ENCODE results near the gene CYGB. TPM values are rescaled to one million over a fixed set of nuclear protein-coding genes. Genes with fewer than 3 reads are reported as not detected.

CYGB gene
- total RNA-seq, result 12.2 TPM

DNA sequence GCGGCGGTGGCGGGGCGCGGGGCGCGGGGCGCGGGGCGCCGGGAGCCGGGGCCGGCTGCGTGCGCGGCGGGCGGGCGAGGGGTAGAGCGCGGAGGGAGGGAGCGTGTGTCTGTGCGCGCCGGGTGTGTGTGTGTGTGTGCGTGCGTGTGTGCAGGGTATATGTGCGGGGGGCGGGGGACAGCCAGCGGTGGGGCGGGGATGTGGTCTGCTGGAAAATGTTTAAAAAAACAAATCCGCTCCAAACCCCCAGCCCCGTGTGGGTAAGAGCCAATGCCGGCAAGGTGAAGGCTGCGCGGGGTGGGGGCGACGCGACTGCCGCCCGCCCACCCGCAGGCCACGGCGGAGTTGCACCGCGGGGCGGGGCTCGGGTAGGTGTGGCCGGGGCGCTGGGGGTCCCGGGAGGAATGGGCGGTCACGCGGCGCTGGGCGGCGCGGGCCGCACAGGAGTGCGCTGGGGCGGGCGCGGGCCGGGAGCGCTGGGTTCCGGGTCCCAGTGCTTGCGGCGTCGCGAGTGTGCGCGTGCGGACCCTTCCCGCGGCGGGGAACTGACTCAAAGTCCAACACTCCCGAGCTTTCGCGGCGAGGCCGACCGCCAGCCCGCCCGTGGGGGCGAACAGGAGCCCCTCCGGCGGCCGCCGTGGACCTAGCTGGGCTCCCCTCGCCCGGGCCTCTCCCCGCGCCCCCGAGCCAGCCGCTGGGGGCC, at the start of gene CYGB:
CYGB (minus strand) TSS at position 132 of the 703 bp plus-strand sequence. CDS start 167 bp downstream, outside the sequence.
- DNase-seq, result no peak

DNA sequence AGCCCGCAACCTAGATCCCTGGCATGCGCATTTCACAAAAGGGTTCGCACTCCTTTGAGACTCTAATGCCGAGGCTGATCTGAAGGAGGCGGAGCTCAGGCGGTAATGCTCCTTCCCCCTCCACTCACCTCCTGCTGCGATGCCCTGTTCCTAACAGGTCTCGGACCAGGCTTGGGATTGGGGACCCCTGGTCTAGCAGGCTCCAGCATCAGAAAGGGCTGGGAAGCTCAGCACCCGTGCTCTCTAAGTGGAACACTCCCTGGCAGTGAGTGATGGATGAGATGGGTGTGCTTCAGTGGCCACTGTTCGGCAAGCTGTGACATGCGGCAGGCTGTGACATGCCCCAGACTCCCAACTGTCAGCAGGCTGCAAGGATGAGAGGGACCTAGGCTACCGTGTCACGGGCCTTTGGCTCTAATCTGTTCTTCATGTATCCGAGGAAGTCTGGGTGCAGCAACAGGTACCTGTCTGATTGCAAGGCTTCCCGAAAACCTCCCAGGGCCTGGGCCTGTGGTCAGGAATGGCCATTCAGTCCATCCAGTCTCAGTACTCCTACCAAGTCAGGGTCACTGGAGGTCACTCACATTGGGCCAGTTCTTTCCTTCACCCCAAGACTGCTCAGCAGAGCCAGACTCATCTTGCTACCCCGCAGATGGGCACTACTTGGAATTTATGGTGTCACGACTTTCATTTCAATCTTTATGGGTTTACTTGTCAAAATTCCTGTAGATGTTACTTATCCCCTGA, 49.4 kb upstream of the CYGB start:
- DNase-seq, result no peak

DNA sequence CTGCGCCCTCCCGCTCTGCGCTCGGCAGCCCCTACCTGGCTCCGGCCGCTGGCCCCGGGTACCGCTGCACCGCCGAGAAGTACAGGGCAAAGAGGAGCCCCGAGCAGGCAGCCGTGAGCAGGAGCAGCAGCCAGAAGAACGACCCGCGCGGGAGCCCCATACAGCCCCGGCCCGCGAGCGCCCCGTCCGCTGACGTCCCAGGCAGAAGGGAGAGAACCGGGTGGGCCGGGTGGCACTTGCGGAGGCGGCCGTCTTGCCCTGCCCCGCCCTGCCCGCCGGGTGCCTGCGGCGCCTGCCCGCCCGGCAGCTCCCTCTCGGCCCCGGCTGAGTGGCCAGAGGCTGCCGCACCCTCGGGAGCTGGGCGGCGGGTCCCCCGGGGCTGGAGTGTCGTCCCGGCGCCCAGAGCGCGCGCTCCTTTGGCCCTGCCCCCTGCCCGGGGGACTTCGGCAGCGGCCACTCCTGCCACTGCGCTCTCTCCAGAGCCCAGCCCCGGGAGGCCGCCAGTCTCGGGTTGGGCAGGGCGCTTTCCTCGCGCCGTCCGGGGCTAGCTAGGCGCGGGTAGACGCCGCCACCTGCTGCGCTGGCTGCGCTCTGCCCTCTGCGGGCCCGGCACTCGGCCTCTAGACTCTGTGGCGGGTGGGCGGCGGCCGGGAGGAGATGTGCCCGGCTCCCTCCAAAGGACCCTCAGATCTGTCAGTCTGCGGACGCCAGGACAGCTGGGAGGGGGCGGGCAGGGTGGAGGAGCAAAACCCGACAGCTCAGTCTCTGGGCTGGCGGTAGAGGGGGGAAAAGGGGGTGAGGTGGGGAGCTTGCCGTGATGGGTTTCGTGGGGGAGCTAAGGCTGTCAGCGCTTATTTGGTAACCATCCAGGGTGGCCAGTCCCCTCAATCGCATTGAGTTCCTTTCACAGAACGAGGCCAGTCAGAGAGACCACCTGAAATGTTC, 48.4 kb upstream of the CYGB start, which contains the start of gene ST6GALNAC2:
ST6GALNAC2 (minus strand) TSS at position 212 of the 945 bp plus-strand sequence; CDS start at position 160, 52 bp downstream.
- peak; percentile 59 for DNase-seq

DNA sequence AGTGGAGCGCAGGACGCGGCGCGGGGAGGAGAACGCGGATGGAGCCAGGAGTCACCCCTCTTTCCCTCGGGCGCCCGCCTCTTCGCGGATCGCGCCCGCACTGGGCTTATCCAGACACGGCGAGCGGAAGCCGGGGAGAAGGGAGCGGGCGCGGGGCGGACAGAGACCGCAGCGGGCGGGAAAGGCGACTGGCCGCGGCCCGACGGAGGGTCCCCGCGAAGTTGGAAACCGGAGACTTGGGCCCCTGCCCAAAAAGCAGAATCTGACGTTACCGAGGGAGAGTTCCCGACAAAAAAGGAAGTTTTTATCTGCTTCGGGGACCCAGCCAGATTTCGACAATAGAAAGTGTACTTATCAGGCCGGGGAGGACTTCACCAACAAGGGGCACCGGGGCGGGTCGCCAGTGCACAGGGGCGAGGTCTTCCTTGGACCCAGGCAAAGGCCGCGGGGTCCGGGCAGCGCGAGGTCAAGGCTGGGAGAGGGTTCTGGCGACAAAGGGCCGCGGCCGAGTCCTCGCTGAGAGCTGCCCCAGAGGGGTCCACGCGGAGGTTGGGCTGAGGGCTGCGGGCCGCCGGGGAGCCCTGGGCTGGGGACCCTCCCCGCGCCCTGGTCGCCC, 47.6 kb upstream of the CYGB start:
- no peak for DNase-seq

DNA sequence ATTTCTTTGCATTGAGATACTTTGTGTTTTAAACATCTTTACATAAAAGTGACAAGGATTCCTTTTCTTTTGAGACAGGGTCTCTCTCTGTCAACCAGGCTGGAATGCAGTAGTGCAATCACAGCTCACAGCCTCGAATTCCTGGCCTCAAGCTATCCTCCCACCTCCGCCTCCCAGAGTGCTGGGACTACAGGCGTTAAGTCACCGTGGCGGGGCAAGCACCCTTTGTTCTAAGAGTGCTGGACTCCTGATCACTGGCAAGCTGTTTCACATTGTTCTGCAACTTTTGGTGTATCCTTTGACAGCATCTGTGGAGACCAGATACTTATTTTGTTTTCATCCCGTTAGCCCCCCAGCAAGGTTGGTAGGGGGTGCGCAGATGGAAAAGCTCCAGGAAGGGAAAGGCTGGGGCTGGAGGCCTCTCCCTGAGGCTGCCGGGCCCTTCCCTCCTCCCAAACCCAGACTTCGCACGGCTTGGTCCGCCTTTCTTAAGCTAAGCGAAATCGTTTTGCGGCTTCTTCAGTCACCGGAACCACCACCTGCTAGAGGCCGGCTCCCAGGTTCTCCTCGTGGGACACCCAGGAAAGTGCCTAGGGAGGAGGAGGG, 47.0 kb upstream of the CYGB start:
- DNase-seq, result no peak

DNA sequence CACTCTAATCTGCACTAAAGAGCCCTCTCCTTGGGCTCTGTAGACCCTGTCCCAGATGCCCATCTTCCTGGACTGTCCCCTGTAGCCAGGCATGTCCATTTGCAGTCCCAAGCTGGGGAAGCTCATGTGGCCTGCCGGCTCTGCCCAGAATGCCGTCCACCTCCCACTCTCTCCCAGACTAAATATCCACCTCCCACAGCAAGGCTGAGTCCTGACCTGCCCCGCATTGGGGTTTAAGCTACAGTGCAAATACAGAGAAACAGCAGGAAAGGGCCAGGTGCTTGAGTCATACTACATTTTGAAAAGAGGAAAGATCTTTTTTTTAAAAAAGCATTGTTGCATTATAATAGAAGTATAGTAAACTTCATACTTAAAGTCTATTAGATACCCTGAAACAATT, 45.2 kb upstream of the CYGB start:
- no peak for DNase-seq

DNA sequence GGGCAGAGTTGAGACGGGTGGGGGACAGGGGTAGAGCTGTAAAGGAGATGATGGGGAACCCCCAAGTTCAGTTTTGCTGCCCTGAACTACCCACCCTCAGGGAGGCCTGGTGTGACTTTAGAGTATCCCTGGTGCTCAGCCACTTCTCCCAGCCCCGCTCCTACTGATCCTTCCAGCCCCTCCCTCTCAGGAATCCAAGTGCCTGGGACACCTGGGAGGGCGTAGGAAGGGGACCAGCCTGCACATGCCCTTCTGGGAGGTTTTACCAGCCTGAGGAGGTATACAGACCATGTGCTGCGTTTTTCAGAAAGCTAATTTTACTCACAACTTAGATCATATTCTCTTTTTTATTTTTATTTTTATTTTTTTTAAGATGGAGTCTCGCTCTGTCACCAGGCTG, 44.0 kb upstream of the CYGB start:
- DNase-seq, result peak; percentile 52

DNA sequence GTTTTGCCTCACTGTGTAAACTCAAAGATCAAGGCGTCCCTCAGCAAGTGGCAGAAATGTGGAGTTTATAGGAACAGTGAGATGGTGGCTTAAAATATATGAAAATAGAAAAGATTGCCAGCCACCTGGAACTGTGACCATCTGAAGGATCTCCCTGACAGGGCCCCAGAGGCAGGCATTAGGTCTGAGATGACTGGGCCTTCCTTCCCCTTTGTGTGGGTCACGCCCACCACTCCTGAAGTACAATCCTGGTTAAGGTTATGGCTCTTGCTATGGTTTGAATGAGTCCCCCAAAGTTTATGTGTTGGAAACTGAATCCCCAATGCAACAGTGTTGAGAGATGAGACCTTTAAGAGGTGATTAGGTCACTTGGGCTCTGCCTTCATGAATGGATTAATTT, 41.8 kb upstream of the CYGB start:
- no peak for DNase-seq

DNA sequence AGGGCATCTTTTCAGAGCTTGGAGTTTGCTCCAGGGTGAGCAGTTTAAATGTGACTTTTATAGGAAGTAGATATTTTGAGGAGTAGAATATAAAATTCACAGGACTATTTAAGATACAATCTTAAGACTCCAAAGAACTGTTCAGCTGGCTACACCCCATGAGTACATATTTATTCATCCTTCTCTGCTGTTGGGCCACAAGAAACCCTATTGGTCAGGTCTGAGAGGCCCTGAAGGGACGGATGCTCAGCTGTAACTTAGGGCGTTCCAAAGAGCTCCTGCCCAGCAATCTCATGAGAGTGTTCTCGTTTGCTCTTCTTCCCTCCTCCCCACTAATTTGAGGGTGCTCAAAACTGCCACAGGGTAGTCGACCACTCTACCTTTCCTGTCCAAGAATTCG, 40.9 kb upstream of the CYGB start:
- DNase-seq, result peak; percentile 48

DNA sequence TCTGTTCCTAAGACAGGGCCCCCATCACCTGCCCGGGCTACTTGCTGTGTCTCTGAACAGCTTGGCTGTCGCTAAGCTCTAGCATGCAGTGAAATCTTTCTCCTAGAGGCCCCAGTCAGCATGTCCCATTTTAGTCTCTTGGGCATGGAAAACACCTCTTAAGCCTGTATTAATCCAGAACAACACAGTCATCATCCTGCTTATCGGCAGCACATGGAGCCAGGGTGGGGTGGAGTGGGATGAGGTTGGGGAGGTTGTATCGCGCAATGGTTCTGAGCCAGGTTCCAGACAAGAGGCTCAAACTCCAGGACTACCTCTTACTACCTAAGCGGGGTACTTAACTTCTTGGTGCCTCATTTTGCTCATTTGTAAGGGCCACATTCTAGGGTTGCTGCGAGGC, 40.4 kb upstream of the CYGB start:
- no peak for DNase-seq

DNA sequence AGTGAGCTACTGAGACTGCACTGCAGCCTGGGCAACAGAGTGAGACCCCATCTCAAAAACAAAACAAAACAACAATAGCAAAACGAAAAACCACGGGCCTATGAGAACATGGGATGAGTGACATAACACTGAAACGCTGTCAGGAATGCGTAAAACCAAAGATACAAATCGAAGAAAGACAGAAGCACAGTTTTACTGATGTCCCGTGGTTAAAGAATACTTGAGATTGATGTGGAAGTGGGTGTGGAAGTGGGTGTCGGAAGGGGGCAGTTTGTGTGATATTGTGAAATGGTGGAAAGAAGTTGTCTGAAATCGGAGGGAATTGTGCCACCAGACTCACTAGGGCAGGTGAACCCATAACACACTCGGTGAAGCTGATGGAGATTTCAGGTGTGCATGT, 38.7 kb upstream of the CYGB start:
- DNase-seq, result no peak

DNA sequence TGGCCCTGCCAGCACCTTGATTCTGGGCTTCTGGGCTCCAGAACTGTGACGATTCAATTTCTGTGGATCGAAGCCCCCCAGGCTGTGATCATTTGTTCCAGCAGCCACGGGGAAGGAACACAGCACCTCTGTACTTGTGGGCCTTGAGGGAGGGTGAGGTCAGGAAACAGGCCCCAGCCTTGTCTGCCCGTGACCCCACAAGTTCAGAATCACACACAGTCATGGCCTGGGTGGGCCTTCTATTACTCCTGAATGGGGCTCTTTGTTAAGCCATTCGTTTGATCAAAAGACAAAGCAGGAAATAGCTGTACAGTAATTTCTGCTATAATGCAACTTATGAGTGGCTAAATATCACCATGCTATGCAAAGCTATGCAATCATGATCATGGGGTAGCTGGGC, 38.1 kb upstream of the CYGB start:
- DNase-seq, result no peak

DNA sequence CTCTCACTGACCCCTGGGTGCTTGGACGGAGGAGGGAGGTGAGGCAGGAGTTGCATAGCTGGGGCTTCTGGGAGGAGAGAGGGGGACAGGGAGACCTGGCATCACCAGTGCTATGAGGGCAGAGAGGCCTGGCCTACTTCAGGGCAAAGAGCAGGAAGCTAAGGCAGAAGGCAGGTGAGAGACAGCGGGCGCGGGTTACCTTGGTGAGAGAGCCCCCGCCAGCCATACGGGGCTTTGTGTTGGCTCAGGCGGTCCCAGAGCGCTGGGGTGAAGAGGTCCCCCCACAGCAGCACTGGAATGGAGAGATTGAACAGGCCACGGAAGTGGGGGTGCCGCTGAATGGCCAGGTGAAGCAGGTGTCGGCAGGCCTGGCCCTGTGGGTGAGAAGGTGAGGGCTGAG, 36.7 kb upstream of the CYGB start:
- no peak for DNase-seq

DNA sequence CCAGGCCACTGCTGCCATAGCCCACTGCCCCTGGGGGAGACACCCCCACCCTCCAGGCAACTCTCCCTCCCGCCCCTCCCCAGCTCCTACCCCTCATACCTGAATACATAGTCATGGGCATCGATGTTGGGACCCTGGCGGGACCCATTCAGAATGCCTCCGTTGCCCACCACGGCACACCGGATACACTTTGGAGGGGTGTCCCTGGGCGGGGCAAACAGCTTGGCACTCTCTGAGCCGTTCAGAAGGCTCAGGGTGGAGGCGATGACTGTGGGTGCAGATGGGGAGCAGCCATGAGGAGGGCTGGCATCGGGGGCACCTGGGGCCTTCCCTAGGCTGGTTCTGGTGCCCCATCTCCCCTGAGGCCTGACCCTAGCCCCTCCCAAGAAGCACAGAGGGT, 35.6 kb upstream of the CYGB start:
- no peak for DNase-seq

DNA sequence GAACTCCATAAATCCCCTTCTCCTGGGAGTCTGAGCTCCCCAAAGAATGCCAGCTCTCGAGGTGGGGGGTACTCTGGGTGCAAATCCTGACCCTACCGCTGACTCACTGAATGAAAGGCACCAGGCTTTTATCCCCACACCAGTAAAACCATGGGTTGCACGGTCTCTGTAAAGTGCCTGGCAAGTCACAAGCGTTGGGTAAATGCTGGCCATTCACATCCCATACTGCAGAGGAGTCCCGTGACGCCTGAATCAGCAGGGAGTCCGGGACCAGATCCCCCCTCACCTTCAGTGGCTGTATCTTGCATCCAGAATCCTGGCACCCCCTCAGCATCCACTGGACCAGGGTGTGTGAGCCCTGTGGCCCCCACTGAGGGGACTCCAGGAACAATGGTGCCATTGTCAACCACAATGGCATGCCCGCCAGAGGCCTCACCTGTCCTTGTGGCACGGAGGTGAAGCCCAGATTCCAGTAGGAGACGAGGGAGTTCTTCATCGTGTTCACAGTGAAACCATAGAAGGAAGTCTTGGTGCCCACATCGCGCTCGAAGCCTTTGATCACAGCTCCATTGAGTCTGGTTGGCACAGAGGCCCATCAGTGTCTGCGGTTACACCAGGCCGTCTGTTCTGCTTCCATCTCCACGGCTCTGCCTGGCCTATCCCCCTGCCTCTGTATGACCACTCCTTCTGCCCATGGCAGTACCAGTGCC, 34.8 kb upstream of the CYGB start:
- no peak for DNase-seq

DNA sequence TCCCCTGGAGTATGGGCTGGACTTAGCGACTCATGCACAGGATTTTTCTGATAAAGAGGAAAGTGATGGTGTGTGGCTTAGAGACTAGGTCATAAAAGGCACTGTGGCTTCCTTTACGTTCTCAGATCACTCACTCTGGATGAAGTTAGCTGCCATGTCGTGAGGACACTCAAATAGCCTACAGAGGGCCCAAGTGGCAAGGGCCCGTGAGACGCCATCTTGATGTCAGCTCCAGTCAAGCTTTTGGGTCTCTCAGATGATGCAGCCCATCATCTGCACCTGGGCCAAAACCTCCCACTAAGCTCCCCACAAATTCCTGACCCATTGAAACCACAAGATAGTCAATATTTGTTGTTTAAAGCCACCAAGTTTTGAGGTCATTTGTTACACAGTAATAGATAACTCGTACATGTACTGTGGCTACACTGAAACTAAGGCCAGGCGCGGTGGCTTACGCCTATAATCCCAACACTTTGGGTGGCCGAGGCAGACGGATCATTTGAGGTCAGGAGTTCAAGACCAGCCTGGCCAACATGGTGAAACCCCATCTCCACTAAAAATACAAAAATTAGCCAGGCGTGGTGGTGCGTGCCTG, 33.5 kb upstream of the CYGB start:
- DNase-seq, result no peak

DNA sequence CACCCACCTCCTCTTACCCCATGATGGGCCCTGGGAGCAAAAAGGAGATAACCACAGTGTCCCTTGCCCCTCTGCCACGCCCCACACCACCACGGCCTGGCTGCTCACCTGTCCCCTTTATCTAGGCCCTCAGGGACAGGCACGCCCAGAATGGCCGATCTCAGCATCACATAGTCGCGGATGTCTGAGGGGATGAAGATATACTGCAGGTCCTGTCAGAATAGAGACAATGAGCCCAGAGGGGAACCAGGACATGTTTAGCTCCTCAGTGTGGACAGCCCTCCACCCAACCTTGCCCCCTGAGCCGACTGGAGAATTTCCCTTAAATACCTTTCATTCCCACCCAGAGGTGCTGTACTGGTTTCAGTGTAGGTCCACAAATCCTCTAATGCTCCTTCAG, 32.9 kb upstream of the CYGB start:
- no peak for DNase-seq

DNA sequence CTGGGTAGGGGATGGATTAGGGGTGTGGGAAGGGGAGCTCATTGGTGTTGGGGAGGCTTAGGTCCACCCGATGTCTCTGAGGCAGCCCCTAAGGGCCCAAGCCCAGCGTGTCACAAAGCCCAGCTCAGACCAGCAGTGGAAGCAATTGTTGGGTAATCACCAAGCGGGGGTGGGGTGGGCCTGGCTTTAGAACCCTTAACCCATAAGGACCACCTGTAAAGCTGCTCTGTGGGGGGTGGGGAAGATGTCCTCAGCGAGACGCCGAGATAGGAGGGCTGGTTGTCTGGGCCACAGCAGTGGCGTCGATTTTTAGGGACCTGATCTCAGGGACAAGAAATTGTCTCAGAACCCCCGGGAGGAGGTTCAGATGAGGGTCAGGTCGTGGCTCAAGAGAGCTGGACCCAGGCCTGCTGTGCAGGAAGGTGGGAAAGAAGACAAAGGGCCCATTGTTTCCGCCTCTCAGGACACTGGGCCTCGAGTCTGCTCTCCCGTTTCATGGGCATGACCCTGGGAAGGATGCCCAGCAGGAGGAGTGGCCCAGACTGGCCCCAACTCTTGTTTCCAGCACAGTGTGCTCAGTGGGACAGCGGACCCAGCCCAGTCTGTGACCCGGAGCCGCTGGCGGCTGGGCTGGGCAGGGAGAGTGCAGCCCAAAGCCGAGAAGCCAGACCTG, 32.2 kb upstream of the CYGB start:
- no peak for DNase-seq

DNA sequence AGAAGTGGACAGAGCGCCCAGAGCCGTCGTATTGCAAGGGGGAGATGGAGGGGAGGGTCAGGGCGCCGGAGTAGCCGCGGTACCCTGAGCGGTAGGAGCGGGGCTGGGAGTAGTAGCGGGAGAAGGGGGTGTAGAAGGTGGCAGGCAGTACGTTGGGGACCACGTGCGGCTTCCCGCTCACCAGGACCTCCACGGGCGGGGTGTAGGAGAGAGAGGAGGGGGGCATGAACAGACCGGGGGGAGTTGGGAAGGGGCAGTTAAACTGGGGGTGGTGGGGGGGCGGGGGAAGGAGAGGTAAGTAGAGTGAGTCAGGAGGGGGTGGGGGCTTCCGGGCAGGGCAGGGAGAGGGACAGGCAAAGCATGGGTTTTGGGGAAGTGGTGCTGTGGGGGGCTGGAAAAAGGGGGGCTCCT, 31.3 kb upstream of the CYGB start:
- DNase-seq, result no peak
